T follicular helper cell (primary cell): ENCODE measurements around the gene HARS1.
"Not testable (repeated sequence)": the region's sequence is repeated elsewhere in the genome, so short reads cannot be mapped to it uniquely, and the experiment has no call there.

ENCODE experiments used
- DNase-seq: peaks from one replicate; pipeline ENCODE4 v3.0.0-alpha.2; 2020; ENCODE audit warnings: low read depth

Gene HARS1

GRCh38 chr5:140677947-140678346 lies 13.2 kb downstream of the HARS1 start:
- no peak for DNase-seq

GRCh38 chr5:140674629-140675028 lies 16.5 kb downstream of the HARS1 start:
- DNase-seq: no peak

- no peak for DNase-seq
Measured at GRCh38 chr5:140674211-140674610, 17.0 kb downstream of the HARS1 start.

- no peak for DNase-seq
Measured at GRCh38 chr5:140673187-140673976, 17.8 kb downstream of the HARS1 start, which contains the start of gene DND1. Gene DND1 (minus strand): TSS chr5:140673576. CDS start chr5:140673542, 34 bp downstream.

DNA sequence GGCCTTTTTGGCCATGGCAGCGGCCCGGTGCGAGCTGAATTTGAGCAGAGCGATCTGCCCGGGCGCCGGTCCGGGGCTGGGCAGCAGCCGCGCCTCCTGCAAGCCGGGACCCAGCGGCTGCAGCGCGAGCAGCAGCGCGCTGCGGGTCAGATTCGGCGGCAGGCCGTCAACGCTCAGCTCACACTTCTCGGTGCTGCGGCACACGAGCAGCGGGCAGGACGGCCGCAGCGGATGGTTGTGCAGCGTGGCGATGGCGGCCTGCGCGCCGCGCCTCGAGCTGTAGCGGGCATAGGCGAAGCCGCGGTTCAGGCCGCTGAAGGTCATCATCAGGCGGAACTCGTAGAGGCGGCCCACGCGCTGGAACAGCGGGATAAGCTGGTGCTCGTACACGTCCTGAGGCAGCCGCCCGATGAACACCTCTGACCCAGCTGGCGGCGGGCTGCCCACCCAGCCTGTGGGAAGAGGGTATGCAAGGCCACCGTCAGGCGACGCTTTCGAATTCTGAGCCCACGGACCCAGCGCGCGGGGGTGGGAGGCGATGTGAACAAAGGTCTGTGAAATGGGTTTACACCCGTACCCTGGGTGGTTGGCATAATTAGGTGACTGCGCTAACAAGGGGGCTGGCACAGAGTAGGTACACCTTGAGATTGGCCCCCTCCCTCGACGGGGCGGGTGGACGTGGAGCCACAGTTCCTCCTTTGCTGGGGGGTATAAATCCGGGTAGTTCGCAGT lies 18.5 kb downstream of the HARS1 start:
- no peak for DNase-seq

GRCh38 chr5:140671472-140672125 lies 19.6 kb downstream of the HARS1 start:
- no peak for DNase-seq

DNA sequence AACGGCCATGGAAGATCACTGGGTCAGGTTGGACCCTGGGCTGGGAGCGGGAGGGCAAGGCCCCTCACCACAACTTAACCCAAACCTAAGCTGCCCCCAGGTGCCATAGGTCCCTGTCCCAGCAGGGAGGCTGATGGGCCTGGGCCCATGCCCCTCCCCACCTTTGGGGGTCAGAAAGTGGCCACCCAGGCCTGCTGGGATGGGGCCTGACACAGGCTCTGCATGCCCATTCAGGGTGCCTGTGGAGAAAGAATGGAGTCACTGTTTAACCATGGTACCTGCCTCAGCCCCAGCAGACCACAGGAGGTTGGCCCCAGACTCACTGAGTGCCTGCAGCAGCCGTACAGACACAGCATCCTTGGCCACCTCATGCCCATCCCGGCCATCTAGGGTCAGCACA lies 20.1 kb downstream of the HARS1 start:
- DNase-seq: not testable (repeated sequence)

DNA sequence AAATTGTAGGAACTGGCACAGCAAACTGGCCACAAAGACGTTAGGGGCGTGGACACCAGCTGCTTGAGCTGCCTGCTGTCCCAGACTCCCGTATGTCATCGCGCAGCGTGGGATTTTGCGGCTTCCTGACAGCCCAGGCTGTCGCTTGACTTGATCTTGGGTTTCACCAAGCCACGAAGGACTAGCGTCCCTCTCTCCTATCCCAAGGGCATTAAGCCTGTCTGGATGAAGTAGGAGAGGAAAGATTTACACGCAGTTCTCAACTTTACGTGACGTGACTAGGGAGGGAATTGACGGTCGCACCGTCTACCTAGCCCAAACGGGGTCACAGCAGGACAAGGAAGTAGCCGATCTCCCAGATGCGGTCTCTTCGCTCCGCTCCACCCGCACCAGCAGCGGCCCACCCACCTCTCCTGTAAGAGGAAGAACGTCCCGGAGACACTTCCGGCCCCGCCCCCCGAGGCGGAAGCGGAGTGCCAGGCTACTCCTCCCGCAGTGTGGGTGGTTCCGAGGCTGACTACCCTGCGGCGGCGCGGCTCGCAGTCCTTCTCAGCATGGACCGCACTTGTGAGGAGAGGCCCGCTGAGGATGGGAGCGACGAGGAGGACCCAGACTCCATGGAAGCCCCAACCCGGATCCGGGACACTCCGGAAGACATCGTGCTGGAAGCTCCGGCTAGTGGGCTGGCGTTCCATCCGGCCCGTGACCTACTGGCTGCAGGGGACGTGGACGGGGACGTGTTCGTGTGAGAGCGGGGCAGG lies 26.6 kb downstream of the HARS1 start, which contains the start of gene WDR55:
Gene WDR55, plus strand, starts transcription at position 546 of the 761 bp plus-strand sequence. Its CDS starts 9 bp downstream, at position 555.
- peak; percentile 93 for DNase-seq

DNA sequence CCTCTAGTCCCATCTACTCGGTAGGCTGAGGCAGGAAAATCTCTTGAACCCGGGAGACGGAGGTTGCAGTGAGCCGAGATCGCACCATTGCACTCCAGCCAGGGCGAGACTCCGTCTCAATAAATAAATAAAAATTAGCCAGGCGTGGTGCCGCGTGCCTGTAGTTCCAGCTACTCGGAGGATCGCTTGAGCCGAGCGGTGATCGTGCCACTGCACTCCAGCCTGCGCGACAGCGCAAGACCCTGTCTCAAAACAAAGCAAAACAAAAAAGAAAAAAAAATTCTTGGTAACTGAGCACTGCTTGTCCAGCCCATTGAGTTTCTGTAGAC lies 27.2 kb downstream of the HARS1 start:
- no peak for DNase-seq

DNA sequence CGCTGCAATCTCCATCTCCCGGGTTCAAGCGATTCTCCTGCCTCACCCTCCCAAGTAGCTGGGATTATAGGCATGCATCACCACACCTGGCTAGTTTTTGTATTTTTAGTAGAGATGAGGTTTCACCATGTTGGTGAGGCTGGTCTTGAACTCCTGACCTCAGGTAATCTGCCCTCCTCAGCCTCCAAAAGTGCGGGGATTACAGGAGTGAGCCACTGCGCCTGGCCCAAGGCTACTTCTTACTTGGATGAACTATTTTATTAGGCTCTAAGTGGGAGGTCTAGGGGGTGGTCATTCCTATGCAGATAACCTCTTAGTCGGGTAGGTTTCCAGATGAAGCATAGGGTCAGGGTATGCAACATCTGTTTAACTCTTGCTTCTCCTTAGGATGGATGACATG lies 30.8 kb downstream of the HARS1 start:
- not testable (repeated sequence) for DNase-seq

- DNase-seq: no peak
Measured at GRCh38 chr5:140658870-140659269, 32.3 kb downstream of the HARS1 start.

DNA sequence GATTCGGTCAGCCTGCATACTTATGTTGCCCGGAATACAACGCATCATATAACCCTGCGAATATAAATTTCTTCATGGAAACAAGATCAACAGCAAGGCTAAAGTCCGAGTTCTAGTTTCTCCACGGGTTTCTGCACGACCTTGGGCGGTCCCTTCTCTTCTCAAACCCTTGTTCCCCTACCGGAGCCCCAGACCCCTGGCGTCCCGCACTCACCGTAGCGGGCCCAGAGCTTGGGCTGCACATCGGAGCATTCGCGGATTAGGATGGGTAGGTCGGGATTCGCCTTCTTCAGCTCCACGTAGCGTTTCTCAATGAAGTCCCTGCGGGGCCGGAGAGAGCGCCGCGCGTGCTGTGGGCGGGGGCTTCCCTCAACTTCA lies 44.1 kb downstream of the HARS1 start:
- DNase-seq: no peak

DNA sequence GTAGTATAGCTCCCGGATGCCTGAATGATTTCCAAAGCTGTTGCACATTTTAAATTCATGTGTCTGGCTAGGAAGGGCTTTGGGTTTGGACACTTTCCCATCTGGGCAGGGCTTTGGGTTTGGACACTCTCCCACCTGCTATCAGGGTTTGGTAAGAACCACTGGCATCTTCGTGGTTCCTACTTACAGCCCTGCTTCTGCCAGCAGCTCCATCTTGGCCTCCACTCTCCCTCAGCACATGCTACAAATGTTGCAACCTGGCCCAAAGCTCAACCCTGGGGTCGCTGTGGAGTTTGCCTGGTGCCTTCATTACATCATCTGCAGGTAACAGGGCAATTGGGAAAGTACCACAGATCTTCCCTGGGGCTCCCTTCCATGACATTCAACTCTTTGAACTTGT lies 48.5 kb downstream of the HARS1 start:
- no peak for DNase-seq

DNA sequence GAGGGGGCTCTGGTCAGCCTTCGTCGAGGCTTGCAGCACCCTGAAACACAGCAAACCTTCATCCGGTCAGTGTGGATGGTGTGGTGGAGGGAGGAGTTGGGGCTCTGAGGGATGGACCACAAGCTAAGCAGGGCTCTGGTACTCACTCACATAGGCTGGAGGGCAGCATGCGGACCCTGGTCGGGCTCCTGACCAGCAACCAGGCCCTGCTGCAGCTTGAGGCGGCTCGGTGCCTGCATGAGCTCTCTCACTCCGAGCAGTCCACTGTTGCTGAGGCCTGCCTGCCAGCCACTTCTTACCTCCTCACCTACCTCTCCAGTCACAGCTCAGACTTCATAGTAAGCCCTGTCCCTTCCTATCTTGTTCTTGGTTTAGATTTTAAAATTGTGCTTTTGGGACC lies 49.5 kb downstream of the HARS1 start:
- DNase-seq: no peak

DNA sequence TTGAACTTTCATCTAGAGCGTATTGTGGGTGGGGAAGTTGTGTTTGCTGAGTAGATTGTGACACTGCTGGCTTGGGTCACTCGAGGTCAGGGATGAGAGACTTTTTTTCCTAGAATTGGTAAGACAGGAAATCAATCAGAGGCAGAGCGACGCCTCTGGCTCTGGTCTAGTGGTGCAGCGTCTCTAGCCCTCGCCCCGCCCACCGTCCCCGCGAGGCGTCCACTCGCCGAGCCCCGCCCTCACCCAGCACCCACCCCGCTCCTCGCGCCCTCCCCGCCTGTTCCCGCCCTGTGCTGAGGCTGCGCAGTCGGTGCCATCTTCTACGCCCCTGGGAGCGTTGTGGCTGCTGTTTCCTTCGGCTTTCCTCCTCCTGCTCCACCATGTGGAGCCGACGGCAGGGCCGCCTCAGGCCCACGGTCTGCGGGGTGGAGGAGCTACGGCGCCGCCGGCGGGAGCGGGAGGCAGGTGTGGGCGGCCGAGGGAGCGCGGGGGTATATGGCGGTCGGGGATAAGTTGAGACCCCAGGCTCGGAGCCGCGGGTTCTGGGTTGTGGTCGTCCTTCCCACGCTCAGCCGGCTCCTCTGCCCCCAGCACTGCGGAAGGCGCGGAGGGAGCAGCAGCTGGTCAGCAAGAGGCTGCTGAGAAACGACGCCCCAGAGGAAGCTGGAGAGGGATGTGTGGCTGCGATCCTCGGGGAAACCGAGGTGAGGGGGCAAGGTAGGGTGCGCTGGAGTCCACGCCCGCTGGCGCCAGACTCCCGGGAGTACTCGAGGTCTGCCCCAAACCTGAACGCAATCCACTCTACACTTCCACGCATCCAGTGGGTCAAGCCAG lies 51.8 kb downstream of the HARS1 start, which contains the start of gene TMCO6:
Gene TMCO6, plus strand, starts transcription at position 304 of the 834 bp plus-strand sequence. Its CDS starts 77 bp downstream, at position 381.
- peak; percentile 96 for DNase-seq

DNA sequence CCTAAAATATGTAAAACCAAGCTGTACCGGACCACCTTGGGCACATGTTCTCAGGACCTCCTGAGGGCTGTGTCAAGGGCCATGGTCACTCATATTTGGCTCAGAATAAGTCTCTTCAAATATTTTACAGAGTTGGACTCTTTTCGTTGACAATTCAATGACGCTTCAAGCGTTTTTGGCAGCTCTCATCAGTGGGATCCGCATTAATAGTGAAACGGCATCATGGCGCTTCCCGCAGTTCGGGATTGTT lies 52.3 kb downstream of the HARS1 start:
- not testable (repeated sequence) for DNase-seq

DNA sequence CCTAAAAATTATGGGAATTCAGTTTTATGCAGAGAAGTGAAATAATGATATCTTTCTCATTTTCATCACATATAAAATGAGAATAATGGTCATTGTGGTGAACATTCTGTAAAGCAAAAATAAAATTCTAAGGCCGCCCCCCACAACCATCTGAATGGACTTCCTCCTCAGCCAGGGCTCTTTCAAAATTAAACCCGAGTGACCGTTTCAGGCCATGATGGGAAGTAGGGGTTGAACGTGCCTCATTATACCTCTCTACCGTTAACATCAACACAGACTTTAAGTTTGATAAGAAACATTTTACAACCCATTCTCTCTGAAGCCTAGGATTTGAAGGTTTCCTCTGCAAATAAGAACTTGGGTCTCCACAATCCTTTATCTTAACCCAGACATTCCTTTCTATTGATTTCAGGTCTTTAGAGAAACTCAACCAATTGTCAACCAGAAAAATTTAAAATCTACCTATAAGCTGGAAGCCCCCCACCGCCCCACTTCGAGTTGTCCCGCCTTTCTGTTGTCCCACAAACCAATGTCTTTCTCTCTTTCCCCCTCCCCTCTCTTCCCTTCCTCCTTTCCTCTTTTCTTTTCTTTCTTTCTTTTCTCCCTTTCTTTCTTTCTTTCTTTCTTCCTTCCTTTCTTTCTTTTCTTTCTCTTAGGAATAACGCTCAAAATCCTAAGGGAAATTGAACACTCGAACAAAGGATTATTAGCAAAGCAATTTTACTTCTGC lies 53.6 kb downstream of the HARS1 start:
- DNase-seq: no peak

DNA sequence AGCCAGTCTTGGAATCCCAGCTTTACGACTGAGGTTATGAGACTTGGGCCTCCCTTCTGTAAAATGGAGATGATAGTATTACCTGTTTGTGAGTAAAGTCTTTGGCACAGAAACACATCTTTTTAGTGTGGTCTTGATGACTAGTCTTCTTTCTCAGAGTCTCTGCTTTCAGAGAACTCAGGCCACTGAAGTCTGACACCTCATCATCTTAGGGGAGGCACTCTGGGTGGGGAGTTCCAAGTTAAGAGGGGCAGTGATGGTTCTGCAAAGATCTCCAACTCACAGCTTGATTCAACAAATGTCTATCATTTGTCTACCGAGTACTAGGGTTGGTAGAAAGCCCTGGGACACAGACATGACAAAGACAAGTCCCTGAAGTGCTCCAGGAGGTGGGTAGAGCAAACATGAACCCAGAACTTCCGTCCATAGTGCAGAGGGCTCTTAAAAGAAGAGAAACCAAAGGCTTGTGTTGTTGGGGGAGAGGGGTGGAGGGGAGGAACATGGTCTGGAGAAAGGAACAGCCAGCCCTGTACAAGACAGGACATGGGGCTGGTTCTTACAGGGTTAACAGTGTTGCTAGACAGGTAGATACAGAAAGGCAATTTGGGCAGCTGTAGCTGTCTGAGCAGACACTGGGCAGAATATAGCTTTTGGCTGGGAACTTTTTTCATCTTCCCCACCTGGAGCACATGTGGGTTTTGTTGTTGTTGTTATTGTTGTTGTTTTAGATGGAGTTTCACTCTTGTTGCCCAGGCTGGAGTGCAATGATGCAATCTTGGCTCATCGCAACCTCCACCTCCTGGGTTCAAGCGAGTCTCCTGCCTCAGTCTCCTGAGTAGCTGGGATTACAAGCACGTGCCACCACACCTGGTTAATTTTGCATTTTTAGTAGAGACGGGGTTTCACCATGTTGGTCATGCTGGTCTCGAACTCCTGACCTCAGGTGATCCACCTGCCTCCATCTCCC lies 55.6 kb downstream of the HARS1 start:
- DNase-seq: no peak

DNA sequence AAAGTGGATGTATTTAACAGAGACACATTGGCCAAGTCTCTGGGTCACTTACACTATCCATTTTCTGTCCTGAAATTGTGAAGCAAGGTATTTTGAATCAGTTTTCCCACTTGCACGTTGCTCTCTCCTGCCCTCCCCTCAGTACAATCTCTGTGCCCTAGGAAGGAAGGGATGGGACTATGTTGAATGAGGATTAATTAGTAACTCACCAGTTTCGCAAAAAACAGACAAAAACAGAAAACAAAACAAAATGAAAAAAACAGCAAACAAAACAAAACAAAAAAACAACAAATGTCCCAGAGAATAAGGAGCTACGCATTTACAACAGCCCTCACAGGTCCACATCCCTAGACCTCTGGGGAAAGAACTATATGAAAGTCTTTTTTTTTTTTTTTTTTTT lies 57.1 kb downstream of the HARS1 start:
- no peak for DNase-seq
